ENCODE data around the gene SLC16A3.

The SLC16A3 gene

DNA sequence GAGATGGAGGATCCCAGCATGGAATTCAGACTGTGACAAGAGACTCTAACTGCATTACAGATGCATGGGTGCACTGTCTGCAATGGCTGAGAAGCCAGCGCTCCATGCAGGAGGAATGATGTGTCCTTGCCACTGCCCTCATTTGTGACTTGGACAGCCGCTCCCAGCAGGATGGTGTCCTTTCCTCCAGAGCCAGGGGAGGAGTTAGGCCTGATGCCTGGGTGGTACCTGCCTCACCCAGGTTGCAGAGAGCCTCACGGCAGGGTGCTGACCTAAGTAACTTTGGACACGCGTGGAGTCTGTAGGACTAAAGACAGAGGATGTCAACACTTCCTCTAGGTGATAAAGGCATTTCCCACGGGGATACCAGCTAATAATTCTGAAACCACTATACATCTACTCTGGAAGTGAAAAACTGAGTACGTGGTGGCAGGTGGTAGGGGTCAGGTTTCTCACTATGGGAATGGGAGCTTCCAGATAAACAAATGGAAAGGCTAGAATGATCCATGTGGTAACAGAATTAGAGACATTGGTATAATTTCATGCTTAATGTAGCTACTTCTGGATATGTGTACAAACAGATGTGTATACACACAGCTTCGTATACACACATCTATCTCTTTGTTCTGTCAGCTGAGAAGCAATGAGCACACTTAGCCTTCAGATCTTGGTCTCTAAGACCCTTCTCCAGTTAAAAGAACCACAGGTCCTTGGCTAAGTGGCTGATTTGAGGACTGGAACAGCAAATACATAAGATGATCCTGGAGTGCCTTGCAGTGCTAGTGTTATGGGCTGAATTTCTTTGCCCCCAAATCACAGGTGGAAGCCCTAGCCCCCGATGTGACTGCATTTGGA is 58.4 kb downstream of the SLC16A3 start:
- DNase-seq (ENCODE audit: low read depth), result no peak

DNA sequence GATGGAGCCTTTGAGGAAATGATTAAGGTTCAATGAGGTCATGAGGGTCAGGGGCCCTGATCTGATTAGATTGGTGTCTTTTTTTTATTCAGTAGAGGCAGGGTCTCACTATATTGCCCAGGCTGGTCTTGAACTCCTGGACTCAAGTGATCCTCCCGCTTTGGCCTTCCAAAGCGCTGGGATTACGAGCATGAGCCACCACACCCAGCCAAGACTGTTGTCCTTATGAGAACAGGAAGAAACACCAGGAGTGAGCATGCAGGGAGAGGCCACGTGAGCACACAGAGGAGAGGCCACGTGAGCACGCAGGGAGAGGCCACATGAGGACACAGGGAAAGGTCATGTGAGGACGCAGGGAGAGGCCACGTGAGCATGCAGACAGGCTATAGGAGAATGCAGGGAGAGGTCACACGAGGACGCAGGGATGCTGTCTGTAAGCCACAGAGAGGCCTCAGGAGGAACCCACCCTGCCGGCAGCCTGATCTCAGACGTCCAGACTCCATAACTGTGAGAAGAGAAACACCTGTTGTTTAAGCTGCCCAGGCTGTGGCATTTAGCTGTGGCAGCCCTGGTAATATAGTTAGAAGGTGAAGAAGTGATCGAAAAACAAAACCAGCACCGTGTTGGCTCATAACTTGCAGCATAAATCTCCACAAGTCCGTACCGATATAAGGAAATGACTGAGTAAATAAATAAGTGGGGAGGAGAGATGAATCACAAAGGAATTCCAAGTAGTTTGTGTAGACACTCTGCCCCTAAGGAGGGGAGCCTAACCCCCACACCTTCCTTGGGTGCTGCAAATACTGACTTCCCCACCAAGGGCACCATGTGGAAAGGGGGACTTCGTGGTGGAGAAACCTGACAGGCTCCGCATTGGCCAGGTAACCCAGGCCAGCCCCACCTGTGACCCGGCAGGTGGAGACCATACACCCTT is 59.3 kb downstream of the SLC16A3 start:
- peak; percentile 35 for DNase-seq (ENCODE audit: low read depth)
